Midbrain (tissue), 1 donor: ENCODE measurements around the gene C11orf68.
"Not testable (repeated sequence)": the region's sequence is repeated elsewhere in the genome, so short reads cannot be mapped to it uniquely, and the experiment has no call there.

ENCODE experiments used
- DNase-seq: peaks from one replicate; lab custom pipeline; 2025; lab: John Stamatoyannopoulos, UW

Gene C11orf68

DNA sequence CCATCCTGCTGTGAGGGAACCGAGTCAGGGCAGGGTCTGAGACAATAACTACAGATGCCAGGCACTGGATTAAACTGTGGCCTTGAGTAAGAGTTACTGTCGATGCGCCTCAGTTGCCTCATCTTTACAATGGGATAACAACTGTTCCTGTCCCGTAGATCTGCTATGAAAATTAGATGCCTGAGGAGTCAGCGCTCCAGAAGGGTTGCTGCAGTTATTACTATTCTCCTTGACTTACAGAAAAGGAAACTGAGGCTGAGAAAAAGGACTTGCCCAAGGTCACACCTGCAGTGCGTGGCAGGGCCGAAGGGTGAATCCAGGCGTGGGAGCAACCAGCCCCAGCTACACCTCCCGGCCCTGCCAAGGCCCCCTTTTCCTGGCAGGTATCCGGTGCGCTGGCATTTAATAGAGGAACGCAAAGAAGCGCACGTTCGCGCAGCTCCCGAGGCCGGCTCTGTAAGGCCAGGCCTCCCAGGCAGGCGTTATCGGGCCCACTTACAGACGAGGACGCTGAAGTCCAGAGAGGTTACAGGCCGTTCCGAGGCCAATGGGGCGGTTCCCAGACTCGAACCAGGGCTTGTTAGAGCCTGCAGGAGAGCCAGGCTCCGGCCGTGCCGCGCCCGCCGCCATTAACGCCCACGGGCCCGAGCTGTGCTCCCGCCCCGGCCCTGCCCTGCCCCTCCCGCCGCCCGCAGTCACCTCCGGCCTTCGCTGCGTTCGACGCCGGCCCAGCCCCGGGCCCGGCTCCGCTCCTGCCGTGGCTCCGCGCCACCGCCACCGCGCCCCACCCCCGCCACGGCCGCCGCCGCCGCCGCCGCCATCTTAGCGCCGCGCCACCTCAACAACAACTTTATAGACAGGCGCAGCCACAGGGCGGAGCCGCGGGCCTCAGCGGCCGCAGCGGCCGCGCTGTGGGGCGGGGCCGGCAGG lies at the start of gene C11orf68:
C11orf68 (minus strand) TSS at position 852 of the 930 bp plus-strand sequence; CDS start at position 821, 31 bp downstream.
- no peak for DNase-seq

- no peak for DNase-seq
Measured at GRCh38 chr11:65967329-65967934, 48.6 kb upstream of the C11orf68 start.

- no peak for DNase-seq
Measured at GRCh38 chr11:65965986-65966762, 47.3 kb upstream of the C11orf68 start.

GRCh38 chr11:65964906-65965305 lies 46.0 kb upstream of the C11orf68 start:
- DNase-seq: no peak

DNA sequence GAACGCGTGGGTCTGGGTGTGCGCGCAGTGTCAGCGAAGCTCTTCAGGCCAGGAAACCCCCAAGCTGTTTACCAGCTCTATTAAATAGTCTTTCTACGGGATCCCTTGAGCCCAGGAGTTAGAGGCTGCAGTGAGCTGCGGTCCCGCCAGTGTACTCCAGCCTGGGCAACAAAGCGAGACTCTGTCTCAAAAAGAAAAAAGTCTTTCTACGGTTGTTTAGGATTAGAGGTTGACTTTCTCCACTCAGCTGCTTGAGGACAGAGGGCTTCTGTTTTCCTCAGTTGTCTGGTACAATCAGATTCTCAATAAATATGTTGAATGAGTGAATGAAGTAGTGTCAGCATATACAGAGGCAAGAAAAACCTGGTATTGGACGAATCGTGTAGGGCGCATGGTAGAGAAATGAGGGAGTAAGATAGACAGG lies 43.3 kb upstream of the C11orf68 start:
- no peak for DNase-seq

GRCh38 chr11:65961267-65962140 lies 42.6 kb upstream of the C11orf68 start, which contains the start of gene SART1:
SART1 (plus strand) TSS chr11:65961734; CDS start chr11:65961781, 47 bp downstream.
- peak; percentile 99 for DNase-seq

GRCh38 chr11:65960824-65961266 lies 42.0 kb upstream of the C11orf68 start:
- no peak for DNase-seq

- no peak for DNase-seq
Measured at GRCh38 chr11:65958774-65959420, 40.0 kb upstream of the C11orf68 start.

DNA sequence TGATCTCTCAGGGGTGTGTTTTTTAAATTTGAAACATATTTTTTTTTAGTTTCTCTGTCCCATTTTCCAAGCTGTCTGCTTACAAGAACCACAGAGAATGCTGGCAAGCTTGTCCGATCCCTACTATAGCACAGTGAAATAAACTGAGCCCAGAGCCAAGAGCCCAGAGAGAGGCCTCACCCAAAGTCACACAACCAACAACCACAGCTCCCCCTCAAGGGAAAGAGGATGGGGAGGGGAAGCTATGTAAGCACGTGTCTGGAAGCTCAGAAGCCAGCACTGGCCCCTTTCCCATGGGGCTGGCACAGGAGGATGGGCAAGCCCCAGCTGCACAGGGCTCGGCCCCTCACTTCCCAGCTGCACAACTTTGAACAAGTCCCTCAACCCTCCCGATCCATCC lies 39.4 kb upstream of the C11orf68 start:
- no peak for DNase-seq

DNA sequence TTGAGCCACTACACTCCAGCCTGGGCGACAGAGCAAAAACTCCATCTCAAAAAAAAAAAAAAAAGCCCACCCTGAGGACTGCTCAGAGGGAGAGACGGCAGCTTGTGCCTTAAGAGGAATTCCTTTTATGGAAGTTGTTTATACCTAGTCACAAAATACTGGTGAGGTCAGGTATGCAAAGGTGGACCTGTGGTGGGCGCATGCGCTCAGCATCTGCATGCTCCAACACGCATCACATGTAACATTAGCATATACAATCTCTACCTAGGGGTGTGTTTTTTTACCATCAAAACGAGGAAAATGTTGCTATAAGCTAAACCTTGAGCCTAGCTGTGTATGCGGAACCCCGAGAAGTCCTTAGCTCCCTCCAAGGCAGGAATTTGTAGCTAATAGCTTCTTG lies 35.9 kb upstream of the C11orf68 start:
- DNase-seq: no peak

DNA sequence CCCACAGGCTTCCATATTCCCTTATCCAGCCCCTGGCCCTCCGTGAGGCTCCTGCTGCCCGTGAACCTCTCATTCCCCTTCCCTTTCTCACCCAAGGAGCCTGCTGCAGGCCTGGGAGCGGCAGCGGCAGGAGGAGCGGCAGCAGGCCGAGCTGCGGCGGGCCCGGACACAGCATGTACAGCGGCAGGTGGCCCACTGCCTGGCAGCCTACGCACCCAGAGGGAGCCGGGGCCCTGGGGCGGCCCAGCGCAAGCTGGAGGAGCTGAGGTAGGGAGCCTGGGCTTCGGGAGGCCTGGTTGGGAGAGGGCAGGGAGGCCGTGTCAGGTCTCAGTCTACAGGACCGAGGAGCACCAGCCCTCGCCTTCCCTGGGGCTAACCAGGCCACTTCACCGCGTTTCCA lies 34.6 kb upstream of the C11orf68 start:
- DNase-seq: no peak

GRCh38 chr11:65952052-65952521 lies 33.2 kb upstream of the C11orf68 start:
- no peak for DNase-seq

DNA sequence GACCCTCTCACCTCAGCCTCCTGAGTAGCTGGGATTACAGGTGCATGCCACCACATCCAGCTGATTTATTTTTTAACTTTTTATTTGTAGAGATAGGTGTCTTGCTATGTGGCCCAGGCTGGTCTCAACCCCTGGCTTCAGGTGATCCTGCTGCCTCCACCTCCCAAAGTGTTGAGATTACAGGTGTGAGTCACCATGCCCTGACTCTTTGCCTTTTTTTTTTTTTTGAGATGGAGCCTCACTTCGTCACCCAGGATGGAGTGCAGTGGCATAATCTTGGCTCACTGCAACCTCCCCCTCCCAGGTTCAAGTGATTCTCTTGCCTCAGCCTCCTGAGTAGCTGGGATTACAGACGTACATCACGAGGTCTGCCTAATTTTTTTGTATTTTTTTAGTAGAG lies 32.8 kb upstream of the C11orf68 start:
- DNase-seq: not testable (repeated sequence)

GRCh38 chr11:65950711-65951110 lies 31.8 kb upstream of the C11orf68 start:
- DNase-seq: not testable (repeated sequence)

- DNase-seq: no peak
Measured at GRCh38 chr11:65947603-65948125, 28.8 kb upstream of the C11orf68 start.

- no peak for DNase-seq
Measured at GRCh38 chr11:65947133-65947532, 28.3 kb upstream of the C11orf68 start.

- DNase-seq: no peak
Measured at GRCh38 chr11:65946655-65947054, 27.8 kb upstream of the C11orf68 start.

DNA sequence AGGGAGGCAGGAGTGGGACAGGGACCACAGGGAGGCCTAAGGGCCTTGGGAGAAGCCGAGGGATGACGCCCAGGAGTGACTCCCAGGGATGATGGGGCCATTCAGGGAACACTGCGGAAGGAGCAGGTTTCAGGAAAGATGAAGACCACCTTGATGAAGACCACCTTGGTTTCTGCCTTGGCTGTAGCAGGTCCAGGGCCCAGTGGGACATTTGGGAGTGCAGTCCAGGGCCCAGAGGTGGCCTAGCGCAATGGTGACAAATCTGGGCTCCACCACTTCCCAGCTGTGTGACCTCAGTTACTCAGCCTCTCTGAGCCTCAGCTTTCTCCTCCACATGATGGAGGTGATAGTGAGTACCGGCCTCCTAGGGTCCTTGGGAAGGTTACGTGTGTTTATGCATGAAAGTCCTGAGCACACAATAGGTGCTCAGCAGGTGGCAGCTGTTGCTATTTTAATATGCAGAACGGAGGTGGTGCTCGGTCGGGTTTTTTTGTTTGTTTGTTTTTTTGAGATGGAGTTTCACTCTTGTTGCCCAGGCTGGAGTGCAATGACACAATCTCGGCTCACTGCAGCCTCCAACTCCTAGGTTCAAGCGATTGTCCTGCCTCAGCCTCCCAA lies 27.2 kb upstream of the C11orf68 start:
- no peak for DNase-seq

DNA sequence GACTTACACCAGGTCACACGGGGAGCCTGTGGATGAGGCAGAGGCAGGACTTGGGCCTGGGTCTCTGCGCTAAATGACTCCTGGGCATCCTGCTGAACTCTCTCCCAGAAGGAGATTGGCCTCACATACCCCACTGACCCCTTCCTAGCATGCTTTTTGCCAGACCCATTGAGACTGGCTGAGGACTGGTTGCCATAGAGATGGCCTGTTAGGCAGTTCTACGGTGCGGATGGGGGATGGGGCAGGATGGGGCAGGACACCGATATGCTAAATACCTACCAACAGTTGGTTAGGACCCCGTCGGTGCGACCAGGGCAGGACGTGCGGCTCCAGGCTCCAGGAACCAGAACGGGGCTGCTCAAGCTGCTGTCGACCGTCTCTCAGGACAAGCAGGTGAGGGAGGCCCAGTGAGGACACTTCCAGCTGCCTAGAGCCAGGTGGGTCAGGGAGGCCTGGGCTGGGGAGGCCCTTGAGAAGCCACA lies 26.6 kb upstream of the C11orf68 start, which contains the start of gene TSGA10IP:
TSGA10IP (plus strand) TSS at position 51 of the 482 bp plus-strand sequence; CDS start at position 247, 196 bp downstream.
- DNase-seq: no peak
